ENCODE measurements around the gene KCTD21.
"Not testable (repeated sequence)": the region's sequence is repeated elsewhere in the genome, so short reads cannot be mapped to it uniquely, and the experiment has no call there.

Gene KCTD21, protein sequence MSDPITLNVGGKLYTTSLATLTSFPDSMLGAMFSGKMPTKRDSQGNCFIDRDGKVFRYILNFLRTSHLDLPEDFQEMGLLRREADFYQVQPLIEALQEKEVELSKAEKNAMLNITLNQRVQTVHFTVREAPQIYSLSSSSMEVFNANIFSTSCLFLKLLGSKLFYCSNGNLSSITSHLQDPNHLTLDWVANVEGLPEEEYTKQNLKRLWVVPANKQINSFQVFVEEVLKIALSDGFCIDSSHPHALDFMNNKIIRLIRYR

DNA sequence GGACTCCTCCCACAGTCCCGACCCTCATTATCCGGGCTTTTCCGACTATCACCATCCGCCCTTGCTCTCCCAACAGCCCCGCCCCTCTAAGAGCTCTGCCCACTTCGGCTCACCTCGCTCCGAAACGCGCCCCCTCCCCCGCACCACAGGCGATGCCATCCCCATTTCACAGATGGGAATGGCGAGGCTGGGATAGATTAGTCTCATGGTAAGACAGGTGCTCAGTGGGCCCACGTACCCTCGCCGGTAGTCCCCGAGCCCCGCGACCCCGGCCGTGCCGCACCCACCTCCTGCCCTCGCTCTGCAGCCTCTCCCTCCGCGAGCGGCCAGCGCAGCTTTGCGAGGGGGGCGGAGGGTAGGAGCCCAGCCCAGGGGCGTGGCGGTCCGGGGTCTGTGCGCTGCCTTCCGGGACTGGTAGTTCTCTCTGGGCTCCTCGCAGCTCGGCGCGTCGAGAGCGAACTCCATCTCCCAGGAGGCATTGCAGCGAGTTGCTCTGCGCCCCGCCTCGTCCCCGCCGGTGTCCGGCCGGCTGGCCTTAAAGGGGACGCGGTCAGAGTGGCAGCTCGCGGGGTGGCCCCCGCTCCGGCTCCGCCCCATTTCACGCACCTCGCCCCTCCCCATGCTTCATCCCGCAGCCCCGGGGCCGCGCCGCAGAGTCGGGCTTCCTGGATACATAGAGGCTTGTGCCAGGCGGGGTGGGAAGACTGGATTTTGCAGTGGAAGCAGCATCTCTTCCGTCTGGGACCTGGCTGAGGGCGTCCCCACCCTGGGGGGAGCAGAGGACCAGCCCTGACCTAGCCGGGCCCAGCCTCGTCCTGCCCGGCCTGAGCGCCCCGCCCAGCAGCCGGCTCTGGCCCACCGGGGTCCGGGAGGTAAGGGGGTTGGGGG, at the start of gene KCTD21, which contains the start of gene USP35:
TSS of gene KCTD21 (minus strand) at position 341 of the 888 bp plus-strand sequence. CDS start 14,072 bp downstream, outside the sequence.
TSS of gene USP35 (plus strand) at position 634 of the 888 bp plus-strand sequence. CDS start 7,327 bp downstream, outside the sequence.
- Histone ChIP-seq H3K4me3 (ENCODE audit: insufficient read depth, low read length, poor library complexity, severe bottlenecking) (peak within 1 kb of the TSS; percentile 95), H2AFZ (ENCODE audit: low read depth, low read length, severe bottlenecking) (peak within 1 kb of the TSS; percentile 98), H4K20me1 (ENCODE audit: low read depth, low read length) (no peaks in the 10 kb centered on the region), H3K27ac (ENCODE audit: low read depth, low read length) (no peak within 1 kb of the TSS), H3K9ac (ENCODE audit: low read length) (peak within 1 kb of the TSS; percentile 82), H3K9me3 (ENCODE audit: insufficient read depth, low read length) (no peaks in the 10 kb centered on the region), H3K9me2 (replicated peaks; ENCODE audit: insufficient read depth, low read length) (no peaks in the 10 kb centered on the region), H3F3A (ENCODE audit: insufficient read depth) (no peaks in the 10 kb centered on the region), H3K4me2 (ENCODE audit: low read depth, low read length, poor library complexity, severe bottlenecking) (peak within 1 kb of the TSS; percentile 78), H3K27me3 (ENCODE audit: low read length) (no peaks in the 10 kb centered on the region), H3K36me3 (ENCODE audit: low read length) (no peaks in the 10 kb centered on the region), H3K79me2 (ENCODE audit: insufficient read depth, low read length) (no peaks in the 10 kb centered on the region)
- TF ChIP-seq, protein P1, sequence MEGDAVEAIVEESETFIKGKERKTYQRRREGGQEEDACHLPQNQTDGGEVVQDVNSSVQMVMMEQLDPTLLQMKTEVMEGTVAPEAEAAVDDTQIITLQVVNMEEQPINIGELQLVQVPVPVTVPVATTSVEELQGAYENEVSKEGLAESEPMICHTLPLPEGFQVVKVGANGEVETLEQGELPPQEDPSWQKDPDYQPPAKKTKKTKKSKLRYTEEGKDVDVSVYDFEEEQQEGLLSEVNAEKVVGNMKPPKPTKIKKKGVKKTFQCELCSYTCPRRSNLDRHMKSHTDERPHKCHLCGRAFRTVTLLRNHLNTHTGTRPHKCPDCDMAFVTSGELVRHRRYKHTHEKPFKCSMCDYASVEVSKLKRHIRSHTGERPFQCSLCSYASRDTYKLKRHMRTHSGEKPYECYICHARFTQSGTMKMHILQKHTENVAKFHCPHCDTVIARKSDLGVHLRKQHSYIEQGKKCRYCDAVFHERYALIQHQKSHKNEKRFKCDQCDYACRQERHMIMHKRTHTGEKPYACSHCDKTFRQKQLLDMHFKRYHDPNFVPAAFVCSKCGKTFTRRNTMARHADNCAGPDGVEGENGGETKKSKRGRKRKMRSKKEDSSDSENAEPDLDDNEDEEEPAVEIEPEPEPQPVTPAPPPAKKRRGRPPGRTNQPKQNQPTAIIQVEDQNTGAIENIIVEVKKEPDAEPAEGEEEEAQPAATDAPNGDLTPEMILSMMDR (IDR thresholded peaks at IDR 0.05; ENCODE audit: insufficient read depth, low read length, poor library complexity, severe bottlenecking): no peak
- TF ChIP-seq EZH2phosphoT487 (conservative IDR thresholded peaks at IDR 0.05; ENCODE audit: low read length): no peak

DNA sequence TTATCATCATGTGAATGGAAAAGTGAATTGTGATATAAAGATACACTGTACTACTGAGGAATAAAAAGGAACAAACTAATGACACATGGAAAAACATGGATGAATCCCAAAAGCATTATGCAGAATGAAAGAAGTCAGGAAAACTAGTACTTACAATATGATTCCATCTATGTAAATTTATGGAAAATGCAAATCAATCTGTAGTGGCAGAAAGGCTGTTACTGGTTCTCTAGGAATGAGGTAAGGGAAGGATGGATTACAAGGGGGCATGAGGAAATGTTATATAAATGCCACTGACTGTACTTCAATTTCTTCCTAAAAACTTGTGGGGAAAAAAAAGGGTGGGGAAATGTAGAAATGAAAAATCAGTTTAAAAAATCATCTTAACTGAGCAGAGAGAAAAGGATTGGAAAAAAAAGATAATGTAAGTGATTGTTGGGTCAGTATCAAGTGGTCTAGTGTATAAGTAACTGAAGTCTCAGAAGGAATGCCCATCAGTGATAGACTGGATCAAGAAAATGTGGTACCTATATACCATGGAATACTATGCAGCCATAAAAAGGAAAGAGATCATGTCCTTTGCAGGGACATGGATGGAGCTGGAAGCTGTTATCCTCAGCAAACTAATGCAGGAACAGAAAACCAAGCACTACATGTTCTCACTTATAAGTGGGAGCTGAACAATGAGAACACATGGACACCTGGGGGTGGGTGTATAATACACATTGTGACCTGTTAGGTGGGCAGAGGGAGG, 49.0 kb upstream of the KCTD21 start:
- Histone ChIP-seq H3K27ac (ENCODE audit: low read depth, low read length) (no peak overlapping the region), H3K79me2 (ENCODE audit: insufficient read depth, low read length) (no peaks in the 10 kb centered on the region), H3K9ac (ENCODE audit: low read length) (no peak overlapping the region), H3K9me3 (ENCODE audit: insufficient read depth, low read length) (no peaks in the 10 kb centered on the region), H3K4me2 (ENCODE audit: low read depth, low read length, poor library complexity, severe bottlenecking) (no peak overlapping the region), H3F3A (ENCODE audit: insufficient read depth) (no peaks in the 10 kb centered on the region), H4K20me1 (ENCODE audit: low read depth, low read length) (no peaks in the 10 kb centered on the region), H3K36me3 (ENCODE audit: low read length) (no peaks in the 10 kb centered on the region), H2AFZ (ENCODE audit: low read depth, low read length, severe bottlenecking) (no peak overlapping the region), H3K9me2 (replicated peaks; ENCODE audit: insufficient read depth, low read length) (no peaks in the 10 kb centered on the region), H3K4me3 (ENCODE audit: insufficient read depth, low read length, poor library complexity, severe bottlenecking) (no peak overlapping the region), H3K27me3 (ENCODE audit: low read length) (0 out of 2 replicates have a peak, but pooled peaks cover 2% of the 10 kb centered on the region)
- TF ChIP-seq EZH2phosphoT487 (conservative IDR thresholded peaks at IDR 0.05; ENCODE audit: low read length): no peak
- TF ChIP-seq, protein P1 (IDR thresholded peaks at IDR 0.05; ENCODE audit: insufficient read depth, low read length, poor library complexity, severe bottlenecking): no peak

DNA sequence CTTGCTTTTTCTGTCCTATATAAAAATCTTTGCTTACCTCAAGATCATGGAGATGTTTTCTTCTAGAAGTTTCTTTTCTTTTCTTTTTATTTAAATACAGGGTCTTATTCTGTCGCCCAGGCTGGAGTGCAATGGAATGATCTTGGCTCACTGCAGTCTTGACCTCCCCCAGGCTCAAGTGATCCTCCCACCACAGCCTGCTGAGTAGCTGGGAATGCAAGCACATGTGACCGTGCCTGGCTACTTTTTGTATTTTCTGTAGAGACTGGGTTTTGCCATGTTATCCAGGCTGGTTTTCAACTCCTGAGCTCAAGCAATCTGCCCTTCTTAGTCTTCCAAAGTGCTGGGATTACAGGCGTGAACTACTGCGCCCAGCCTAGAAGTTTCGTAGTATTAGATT, 45.6 kb upstream of the KCTD21 start:
- Histone ChIP-seq H3F3A (ENCODE audit: insufficient read depth) (no peaks in the 10 kb centered on the region), H3K4me3 (ENCODE audit: insufficient read depth, low read length, poor library complexity, severe bottlenecking) (no peak overlapping the region), H3K79me2 (ENCODE audit: insufficient read depth, low read length) (no peaks in the 10 kb centered on the region), H3K4me2 (ENCODE audit: low read depth, low read length, poor library complexity, severe bottlenecking) (no peak overlapping the region), H3K36me3 (ENCODE audit: low read length) (no peaks in the 10 kb centered on the region), H3K27me3 (ENCODE audit: low read length) (no peaks in the 10 kb centered on the region), H3K27ac (ENCODE audit: low read depth, low read length) (no peak overlapping the region), H3K9me2 (replicated peaks; ENCODE audit: insufficient read depth, low read length) (no peaks in the 10 kb centered on the region), H4K20me1 (ENCODE audit: low read depth, low read length) (no peaks in the 10 kb centered on the region), H3K9me3 (ENCODE audit: insufficient read depth, low read length) (no peaks in the 10 kb centered on the region), H3K9ac (ENCODE audit: low read length) (no peak overlapping the region), H2AFZ (ENCODE audit: low read depth, low read length, severe bottlenecking) (no peak overlapping the region)
- TF ChIP-seq, protein P1 (IDR thresholded peaks at IDR 0.05; ENCODE audit: insufficient read depth, low read length, poor library complexity, severe bottlenecking): no peak
- no peak for TF ChIP-seq EZH2phosphoT487 (conservative IDR thresholded peaks at IDR 0.05; ENCODE audit: low read length)

DNA sequence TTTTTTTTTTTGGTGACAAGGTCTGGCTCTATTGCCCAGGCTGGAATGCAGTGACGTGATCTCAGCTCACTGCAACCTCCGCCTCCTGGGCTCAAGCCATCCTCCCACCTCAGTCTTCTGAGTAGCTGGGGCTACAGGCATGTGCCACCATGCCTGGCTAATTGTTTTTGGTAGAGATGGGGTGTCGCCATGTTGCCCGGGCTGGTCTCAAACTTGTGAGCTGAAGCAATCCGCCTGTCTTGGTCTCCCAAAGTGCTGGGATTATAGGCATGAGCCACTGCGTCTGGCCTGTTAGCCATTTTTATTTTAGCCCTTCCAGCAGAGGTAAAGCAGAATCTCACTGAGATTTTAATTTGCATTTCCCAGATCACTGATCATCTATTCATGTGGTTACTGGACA, 44.6 kb upstream of the KCTD21 start:
- not testable (repeated sequence) for H3K27me3 ChIP-seq (ENCODE audit: low read length); H3K27ac ChIP-seq (ENCODE audit: low read depth, low read length); H3K36me3 ChIP-seq (ENCODE audit: low read length); H3K4me2 ChIP-seq (ENCODE audit: low read depth, low read length, poor library complexity, severe bottlenecking); H3K9ac ChIP-seq (ENCODE audit: low read length); H3K9me2 ChIP-seq (replicated peaks; ENCODE audit: insufficient read depth, low read length); H3K79me2 ChIP-seq (ENCODE audit: insufficient read depth, low read length); H4K20me1 ChIP-seq (ENCODE audit: low read depth, low read length); H2AFZ ChIP-seq (ENCODE audit: low read depth, low read length, severe bottlenecking); H3K9me3 ChIP-seq (ENCODE audit: insufficient read depth, low read length); H3K4me3 ChIP-seq (ENCODE audit: insufficient read depth, low read length, poor library complexity, severe bottlenecking); H3F3A ChIP-seq (ENCODE audit: insufficient read depth)
